Cardiac atrium fibroblast (primary cell): ENCODE data around the gene ARL8A. TPM values are rescaled to one million over a fixed set of nuclear protein-coding genes. Genes with fewer than 3 reads are reported as not detected.

Experiments
- total RNA-seq: library from RNA; depleted of rRNA; stranded (reverse); fragments of >200 nt; gene quantifications from 2 replicates; pipeline ENCODE4 v1.2.3, GENCODE V29; 2015

ARL8A gene
- total RNA-seq: 25.6 and 29.8 TPM in 2 replicates

GRCh38 chr1:202144402-202145067 lies at the start of gene ARL8A:
Gene ARL8A (minus strand): TSS chr1:202144737. CDS start chr1:202144572, 165 bp downstream.

GRCh38 chr1:202193614-202194327 lies 49.2 kb upstream of the ARL8A start, which contains the start of gene LGR6:
Gene LGR6 (plus strand): TSS chr1:202193799. CDS start chr1:202193990, 191 bp downstream.

GRCh38 chr1:202160377-202160940 lies 15.9 kb upstream of the ARL8A start, which contains the start of gene PTPN7:
Gene PTPN7 (minus strand): TSS chr1:202160602. CDS start chr1:202159402, 1,200 bp downstream.

GRCh38 chr1:202122639-202123335 lies 21.8 kb downstream of the ARL8A start, which contains the start of gene GPR37L1:
Gene GPR37L1 (plus strand): TSS chr1:202122917. CDS start chr1:202122964, 47 bp downstream.

Other genes with a start within 250 kb of the ARL8A start
- gene LMOD1, start 198.2 kb downstream of the ARL8A start, total RNA-seq: 2.3 and 2.5 TPM in 2 replicates
- 48.2 and 60.8 TPM in 2 replicates for gene TIMM17A, start 189.2 kb downstream of the ARL8A start, total RNA-seq
- 52.9 and 70.5 TPM in 2 replicates for gene RNPEP, start 162.1 kb downstream of the ARL8A start, total RNA-seq
- not detected in 2 replicates for gene ELF3, start 134.2 kb downstream of the ARL8A start, total RNA-seq
- under 0.01 TPM in 1 of 2 replicates, not detected in the other for gene GPR37L1, start 21.8 kb downstream of the ARL8A start, total RNA-seq
- not detected in 2 replicates for gene PTPN7, start 15.9 kb upstream of the ARL8A start, total RNA-seq
- gene LGR6, start 49.1 kb upstream of the ARL8A start, total RNA-seq: not detected in 2 replicates
- gene UBE2T, start 197.2 kb upstream of the ARL8A start, total RNA-seq: 12.8 and 13.4 TPM in 2 replicates
- gene PPP1R12B, start 204.0 kb upstream of the ARL8A start, total RNA-seq: 1.3 and 7.9 TPM in 2 replicates